CD4-positive, CD25-positive, alpha-beta regulatory T cell (primary cell): ENCODE data around the gene LAIR2. TPM values are rescaled to one million over a fixed set of nuclear protein-coding genes. Genes with fewer than 3 reads are reported as not detected.
"Not testable (repeated sequence)": the region's sequence is repeated elsewhere in the genome, so short reads cannot be mapped to it uniquely, and the experiment has no call there.

Experiments used
- ATAC-seq, 2 donors: fragments of 150-1000 bp; cut with Tn5 transposase; one replicate each; pipeline ENCODE4 v1.10.0; 2021; ENCODE audit warnings: low read depth in 2 of 2, moderate number of reproducible peaks in 2 of 2, moderate library complexity in 1 of 2
- DNase-seq, 3 donors: peaks; one replicate each; pipeline versions ENCODE4 v3.0.0 to v3.0.0-alpha.2; 2012 to 2022; ENCODE audit warnings: mixed read lengths in 1 of 3
- H3K27ac ChIP-seq: one replicate; pipeline ENCODE4 v1.7.0; 2013; ENCODE audit warnings: mild to moderate bottlenecking, low read length; ENCODE audit not compliant: insufficient read depth, poor library complexity, severe bottlenecking
- H3K27me3 ChIP-seq: one replicate; pipeline ENCODE4 v1.7.0; 2013; ENCODE audit warnings: low read length; ENCODE audit not compliant: control insufficient read depth, insufficient read depth
- H3K36me3 ChIP-seq: one replicate; pipeline ENCODE4 v1.7.0; 2013; ENCODE audit warnings: mild to moderate bottlenecking, low read length, moderate library complexity; ENCODE audit not compliant: control insufficient read depth, insufficient read depth
- H3K4me1 ChIP-seq: 2 replicates; pipeline ENCODE4 v1.7.0; 2013; ENCODE audit warnings: mild to moderate bottlenecking, low read length; ENCODE audit not compliant: insufficient read depth, control insufficient read depth, poor library complexity, severe bottlenecking
- H3K4me3 ChIP-seq: one replicate; pipeline ENCODE4 v1.7.0; 2013; ENCODE audit warnings: low read depth, mild to moderate bottlenecking, low read length, moderate library complexity
- H3K9me3 ChIP-seq, 2 experiments: 1 replicate in 1 of 2; 2 replicates in 1 of 2; pipeline ENCODE4 v1.7.0; 2013; ENCODE audit warnings: low read length in 2 of 2, mild to moderate bottlenecking in 1 of 2, moderate library complexity in 1 of 2; ENCODE audit not compliant: control insufficient read depth in 2 of 2
- H3K27ac Mint-ChIP-seq, 3 donors: one replicate each; pipeline ENCODE4 v1.8.0; 2020 to 2022; ENCODE audit warnings: mild to moderate bottlenecking in 3 of 3, mixed read lengths in 3 of 3, moderate library complexity in 2 of 3
- H3K27me3 Mint-ChIP-seq: one replicate; pipeline ENCODE4 v1.8.0; 2022; ENCODE audit warnings: mild to moderate bottlenecking, mixed read lengths
- H3K36me3 Mint-ChIP-seq: one replicate; pipeline ENCODE4 v1.8.0; 2020; ENCODE audit warnings: mixed read lengths
- H3K4me1 Mint-ChIP-seq, 4 donors: one replicate each; pipeline ENCODE4 v1.8.0; 2020 to 2022; ENCODE audit warnings: mixed read lengths in 4 of 4, mild to moderate bottlenecking in 1 of 4
- H3K4me3 Mint-ChIP-seq, 4 donors: one replicate each; pipeline ENCODE4 v1.8.0; 2020 to 2022; ENCODE audit warnings: mild to moderate bottlenecking in 4 of 4, mixed read lengths in 4 of 4, moderate library complexity in 3 of 4
- H3K9me3 Mint-ChIP-seq, 7 donors: one replicate each; pipeline ENCODE4 v1.8.0; 2020 to 2022; ENCODE audit warnings: mixed read lengths in 7 of 7, mild to moderate bottlenecking in 3 of 7, moderate library complexity in 2 of 7
- polyA plus RNA-seq, 4 donors: library from polyadenylated mRNA; unstranded; fragments of 300-500 nt; fragmentation: Illumina TruSeq; gene quantifications; one replicate each; pipeline ENCODE4 v1.2.3, GENCODE V29; 2021
- total RNA-seq: library from RNA; stranded (reverse); gene quantifications from one replicate; pipeline ENCODE4 v1.2.3, GENCODE V29; 2022

LAIR2 gene
- total and polyA plus RNA-seq, 5 donors from 2014 or later = 62.2 to 365 (median 145) TPM

- Histone ChIP-seq H3K27me3 (no peaks in the 10 kb centered on the region), H3K4me3 (no peak overlapping the region), H3K36me3 (peaks cover 31% of the 10 kb centered on the region), H3K9me3 (no peaks in the 10 kb centered on the region), H3K27ac (peak overlapping the region; percentile 85), H3K4me1 (peaks cover 32% of the 10 kb centered on the region)
- Mint-ChIP-seq H3K9me3 (no peaks in the 10 kb centered on the region), H3K27me3 (peaks cover 22% of the 10 kb centered on the region), H3K36me3 (peaks cover 19% of the 10 kb centered on the region), H3K27ac (peak overlapping the region; percentile 59 to 97 (median 93)), H3K4me3 (peak overlapping the region; percentile 69 to 98 (median 85)), H3K4me1 (peaks cover 0 to 46% (median 23%) of the 10 kb centered on the region in 4 donors)
- peak; percentile 50 to 83 (median 72) for DNase-seq
- ATAC-seq = peak; percentile 39 to 54
Observed at GRCh38 chr19:54462655-54463530, 39.7 kb upstream of the LAIR2 start.

- Mint-ChIP-seq H3K4me3 (peak within 1 kb of the TSS; percentile 89 to 98 (median 93)), H3K9me3 (no peaks in the 10 kb centered on the region), H3K4me1 (peaks cover 0 to 41% (median 20%) of the 10 kb centered on the region in 4 donors), H3K27me3 (peaks cover 29% of the 10 kb centered on the region), H3K36me3 (peaks cover 12% of the 10 kb centered on the region), H3K27ac (peak within 1 kb of the TSS; percentile 93 to 97 (median 93))
- Histone ChIP-seq H3K27ac (peak within 1 kb of the TSS; percentile 85), H3K27me3 (no peaks in the 10 kb centered on the region), H3K4me1 (peaks cover 32% of the 10 kb centered on the region), H3K36me3 (peaks cover 24% of the 10 kb centered on the region), H3K4me3 (peak within 1 kb of the TSS; percentile 62), H3K9me3 (no peaks in the 10 kb centered on the region)
- peak; percentile 90 to 98 (median 93) for DNase-seq
- ATAC-seq = peak; percentile 65 to 71
Observed at GRCh38 chr19:54463531-54464043, 39.0 kb upstream of the LAIR2 start, which contains the start of gene LENG9. TSS of gene LENG9 (minus strand) at chr19:54463778. CDS start at chr19:54463526, 252 bp downstream.

GRCh38 chr19:54464044-54464629, 38.5 kb upstream of the LAIR2 start:
- Mint-ChIP-seq H3K4me3 (peak overlapping the region; percentile 89 to 98 (median 93)), H3K27me3 (peaks cover 34% of the 10 kb centered on the region), H3K4me1 (peaks cover 0 to 35% (median 15%) of the 10 kb centered on the region in 4 donors), H3K36me3 (peaks cover 7% of the 10 kb centered on the region), H3K9me3 (no peaks in the 10 kb centered on the region), H3K27ac (peak overlapping the region in 2 of 3 donors; percentile 93)
- H3K9me3 ChIP-seq = no peaks in the 10 kb centered on the region
- ATAC-seq (peak; percentile 56), DNase-seq (peak; percentile 84 to 94 (median 88))
- H3K36me3 ChIP-seq = peaks cover 19% of the 10 kb centered on the region
- peaks cover 32% of the 10 kb centered on the region for H3K4me1 ChIP-seq
- H3K4me3 ChIP-seq = peak overlapping the region; percentile 62
- peak overlapping the region; percentile 85 for H3K27ac ChIP-seq
- H3K27me3 ChIP-seq = no peaks in the 10 kb centered on the region

GRCh38 chr19:54464630-54465425, 37.8 kb upstream of the LAIR2 start:
- DNase-seq (peak; percentile 61 to 88 (median 65)), ATAC-seq (peak; percentile 13 to 32)
- Histone ChIP-seq H3K36me3 (peaks cover 12% of the 10 kb centered on the region), H3K4me3 (peak overlapping the region; percentile 62), H3K9me3 (no peaks in the 10 kb centered on the region), H3K4me1 (peaks cover 32% of the 10 kb centered on the region), H3K27ac (peak overlapping the region; percentile 85), H3K27me3 (peaks cover 5% of the 10 kb centered on the region)
- Mint-ChIP-seq H3K9me3 (no peaks in the 10 kb centered on the region), H3K36me3 (peaks cover 2% of the 10 kb centered on the region), H3K27ac (peak overlapping the region in 2 of 3 donors; percentile 93), H3K4me1 (peaks cover 0 to 32% (median 11%) of the 10 kb centered on the region in 4 donors), H3K4me3 (peak overlapping the region; percentile 89 to 98 (median 93)), H3K27me3 (peaks cover 40% of the 10 kb centered on the region)

GRCh38 chr19:54465426-54466109, 37.1 kb upstream of the LAIR2 start:
- H3K4me1 Mint-ChIP-seq = peaks cover 0 to 37% (median 14%) of the 10 kb centered on the region in 4 donors
- peak overlapping the region; percentile 71 to 92 (median 75) for H3K4me3 Mint-ChIP-seq
- no peaks in the 10 kb centered on the region for H3K9me3 Mint-ChIP-seq
- Histone ChIP-seq H3K4me3 (no peak overlapping the region), H3K9me3 (no peaks in the 10 kb centered on the region), H3K36me3 (peaks cover 9% of the 10 kb centered on the region), H3K27ac (no peak overlapping the region), H3K27me3 (peaks cover 7% of the 10 kb centered on the region), H3K4me1 (peaks cover 32% of the 10 kb centered on the region)
- H3K27me3 Mint-ChIP-seq = peaks cover 48% of the 10 kb centered on the region
- H3K27ac Mint-ChIP-seq = peak overlapping the region in 1 of 3 donors; percentile 35
- H3K36me3 Mint-ChIP-seq = no peaks in the 10 kb centered on the region
- ATAC-seq = no peak
- DNase-seq = no peak

DNA sequence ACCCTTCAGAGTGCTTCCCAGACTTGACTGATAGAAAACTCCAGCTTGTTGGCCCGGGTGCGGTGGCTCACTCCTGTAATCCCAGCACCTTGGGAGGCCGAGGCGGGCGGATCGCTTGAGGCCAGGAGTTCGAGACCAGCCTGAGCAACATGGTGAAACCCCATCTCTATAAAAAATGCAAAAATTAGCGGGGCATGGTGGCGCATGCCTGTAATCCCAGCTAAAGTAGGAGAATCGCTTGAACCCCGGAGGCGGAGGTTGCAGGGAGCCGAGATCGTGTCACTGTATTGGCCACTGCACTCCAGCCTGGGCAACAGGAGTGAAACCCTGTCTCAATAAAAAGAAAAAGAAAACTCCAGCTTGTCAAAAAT, 36.5 kb upstream of the LAIR2 start:
- not testable (repeated sequence) for H3K27ac Mint-ChIP-seq, H3K4me3 ChIP-seq, H3K9me3 ChIP-seq, DNase-seq, H3K27ac ChIP-seq, H3K27me3 ChIP-seq, H3K36me3 ChIP-seq, H3K36me3 Mint-ChIP-seq, ATAC-seq, H3K9me3 Mint-ChIP-seq
- Mint-ChIP-seq H3K4me3 (peak overlapping the region; percentile 71 to 92 (median 75)), H3K4me1 (peaks cover 0 to 41% (median 16%) of the 10 kb centered on the region in 4 donors), H3K27me3 (peaks cover 51% of the 10 kb centered on the region)
- H3K4me1 ChIP-seq = peaks cover 36% of the 10 kb centered on the region
